SK-N-SH (cell line): ENCODE results near the gene PMM2. TPM values are rescaled to one million over a fixed set of nuclear protein-coding genes. Genes with fewer than 3 reads are reported as not detected.
A peak's percentile ranks its signal among the peaks of the same experiment; 100 is the strongest.
"Not testable (repeated sequence)": the region's sequence is repeated elsewhere in the genome, so short reads cannot be mapped to it uniquely, and the experiment has no call there.

Source experiments
- CTCF ChIA-PET: fragments of 300-600, 350-600 bp; formaldehyde crosslinking; extraction: SDS; loops from one replicate; lab custom pipeline; 2021; lab: Yijun Ruan, JAX
- POLR2A ChIA-PET: fragments of 350-600 bp; sonication (Branson Sonifier 250); formaldehyde crosslinking; extraction: SDS; loops from one replicate; lab custom pipeline; 2020; ENCODE audit warnings: antibody characterized with exemption, inconsistent platforms; lab: Yijun Ruan, JAX
- DNase-seq: peaks from one replicate; pipeline ENCODE4 v3.0.0; 2012
- H2AFZ ChIP-seq: fragments of 200-600 bp; sonication (generic); 2 replicates; pipeline ENCODE4 v1.8.1; 2016; ENCODE audit warnings: antibody characterized with exemption, mild to moderate bottlenecking, low read depth
- H3F3A ChIP-seq: fragments of 200-600 bp; sonication (generic); replicated peaks from 2 replicates; pipeline ENCODE3; 2016; ENCODE audit warnings: antibody characterized with exemption, mild to moderate bottlenecking; ENCODE audit not compliant: insufficient read depth
- H3K27ac ChIP-seq, 2 experiments: fragments of 200-500 bp in 1 of 2; fragments of 200-600 bp in 1 of 2; sonication (Bioruptor generic) in 1 of 2; sonication (generic), shearing (Covaris generic) in 1 of 2; 2 replicates each; pipeline versions ENCODE4 v1.5.1 to v1.6.1; 2014 to 2016; ENCODE audit warnings: low read depth in 2 of 2, inconsistent platforms in 1 of 2, low read length in 1 of 2, mild to moderate bottlenecking in 1 of 2, mixed read lengths in 1 of 2
- H3K27me3 ChIP-seq: fragments of 200-600 bp; sonication (generic), shearing (Covaris generic); 2 replicates; pipeline ENCODE4 v1.6.1; 2016; ENCODE audit warnings: mixed run types; ENCODE audit not compliant: insufficient read depth
- H3K36me3 ChIP-seq, 2 experiments: fragments of 200-500 bp in 1 of 2; fragments of 200-600 bp in 1 of 2; sonication (Bioruptor generic) in 1 of 2; sonication (generic) in 1 of 2; replicated peaks in 1 of 2; 2 replicates each; pipeline versions ENCODE3 to v1.5.1; 2014 to 2016; ENCODE audit warnings: low read length in 1 of 2, mild to moderate bottlenecking in 1 of 2; ENCODE audit not compliant: insufficient read depth in 2 of 2, control insufficient read depth in 1 of 2
- H3K4me1 ChIP-seq, 2 experiments: fragments of 200-500 bp in 1 of 2; fragments of 200-600 bp in 1 of 2; sonication (Bioruptor generic) in 1 of 2; sonication (generic), shearing (Covaris generic) in 1 of 2; 2 replicates each; pipeline versions ENCODE4 v1.5.1 to v1.6.1; 2014 to 2016; ENCODE audit warnings: low read depth in 1 of 2, low read length in 1 of 2, mixed run types in 1 of 2; ENCODE audit not compliant: insufficient read depth in 2 of 2, control insufficient read depth in 1 of 2
- H3K4me2 ChIP-seq: fragments of 200-600 bp; sonication (generic), shearing (Covaris generic); 2 replicates; pipeline ENCODE4 v1.6.1; 2017; ENCODE audit warnings: mixed run types
- H3K4me3 ChIP-seq, 2 experiments: fragments of 200-500 bp in 1 of 2; fragments of 200-600 bp in 1 of 2; sonication (Bioruptor generic) in 1 of 2; sonication (generic), shearing (Covaris generic) in 1 of 2; 2 replicates each; pipeline versions ENCODE4 v1.5.1 to v1.8.1; 2014 to 2016; ENCODE audit warnings: low read depth in 2 of 2, inconsistent platforms in 1 of 2, low read length in 1 of 2, mild to moderate bottlenecking in 1 of 2, mixed read lengths in 1 of 2, moderate library complexity in 1 of 2
- H3K79me2 ChIP-seq: fragments of 200-600 bp; sonication (generic); 2 replicates; pipeline ENCODE4 v1.8.1; 2017; ENCODE audit warnings: mild to moderate bottlenecking; ENCODE audit not compliant: insufficient read depth
- H3K9ac ChIP-seq: fragments of 200-600 bp; sonication (generic); 2 replicates; pipeline ENCODE4 v1.6.1; 2017; ENCODE audit warnings: mixed run types
- H3K9me2 ChIP-seq: fragments of 200-600 bp; sonication (generic); 2 replicates; pipeline ENCODE4 v1.6.1; 2017; ENCODE audit warnings: mixed run types
- H3K9me3 ChIP-seq: fragments of 200-600 bp; sonication (generic); 2 replicates; pipeline ENCODE4 v1.6.1; 2017; ENCODE audit warnings: mixed run types, mild to moderate bottlenecking, moderate library complexity
- H4K20me1 ChIP-seq: fragments of 200-600 bp; sonication (generic); 2 replicates; pipeline ENCODE4 v1.6.1; 2017; ENCODE audit warnings: mild to moderate bottlenecking, mixed run types; ENCODE audit not compliant: insufficient read depth
- CHD2 ChIP-seq: fragments of 150-350 bp; IDR thresholded peaks from 2 replicates; pipeline ENCODE4 v1.6.1; 2018; ENCODE audit warnings: low read length; ENCODE audit not compliant: partially characterized antibody
- EZH2phosphoT487 ChIP-seq: fragments of 200-600 bp; sonication (generic); IDR thresholded peaks from 2 replicates; pipeline ENCODE4 v1.6.1; 2017; ENCODE audit warnings: low read depth, mixed run types, mild to moderate bottlenecking, antibody characterized with exemption, moderate library complexity, borderline replicate concordance
- FOSL2 ChIP-seq: IDR thresholded peaks from 2 replicates; pipeline ENCODE4 v1.4.0; 2012; ENCODE audit warnings: low read depth, mild to moderate bottlenecking, moderate library complexity, borderline replicate concordance
- FOXJ3 ChIP-seq: sonication (generic); formaldehyde crosslinking; IDR thresholded peaks from 2 replicates; pipeline ENCODE4 v1.5.1; 2020; ENCODE audit warnings: mild to moderate bottlenecking, missing genetic modification reagents
- FOXM1 ChIP-seq: IDR thresholded peaks from 2 replicates; pipeline ENCODE4 v1.4.0; 2012; ENCODE audit warnings: low read depth, mild to moderate bottlenecking
- GATA2 ChIP-seq: sonication (generic); formaldehyde crosslinking; IDR thresholded peaks from 2 replicates; pipeline ENCODE4 v1.5.0; 2020; ENCODE audit warnings: mild to moderate bottlenecking, missing genetic modification reagents
- JUND ChIP-seq: IDR thresholded peaks from 2 replicates; pipeline ENCODE4 v1.4.0; 2012
- MAX ChIP-seq: IDR thresholded peaks from 2 replicates; pipeline ENCODE4 v1.4.0; 2012; ENCODE audit warnings: low read depth
- NRF1 ChIP-seq: IDR thresholded peaks from 2 replicates; pipeline ENCODE4 v1.6.1; 2012; ENCODE audit warnings: low read depth, mild to moderate bottlenecking, low read length
- POLR2AphosphoS5 ChIP-seq: IDR thresholded peaks from 2 replicates; pipeline ENCODE4 v1.6.1; 2012; ENCODE audit warnings: low read depth, low read length
- RAD21 ChIP-seq: IDR thresholded peaks from 2 replicates; pipeline ENCODE4 v1.6.1; 2012; ENCODE audit warnings: mild to moderate bottlenecking, low read length
- RCOR1 ChIP-seq: fragments of 150-350 bp; IDR thresholded peaks from 2 replicates; pipeline ENCODE4 v1.6.1; 2017; ENCODE audit warnings: antibody characterized with exemption, low read length
- RFX5 ChIP-seq: IDR thresholded peaks from 2 replicates; pipeline ENCODE4 v1.6.1; 2012; ENCODE audit warnings: mild to moderate bottlenecking, improper control_type of control experiment, low read length
- SMC3 ChIP-seq: IDR thresholded peaks from 2 replicates; pipeline ENCODE4 v1.6.1; 2012; ENCODE audit warnings: low read depth, low read length, improper control_type of control experiment
- TEAD4 ChIP-seq: IDR thresholded peaks from 2 replicates; pipeline ENCODE4 v1.4.0; 2012; ENCODE audit warnings: mild to moderate bottlenecking, borderline replicate concordance; ENCODE audit not compliant: insufficient read depth
- USF1 ChIP-seq: IDR thresholded peaks from 2 replicates; pipeline ENCODE4 v1.4.0; 2012; ENCODE audit warnings: low read depth, borderline replicate concordance
- YY1 ChIP-seq: IDR thresholded peaks from 2 replicates; pipeline ENCODE4 v1.4.0; 2012; ENCODE audit warnings: low read depth, mild to moderate bottlenecking
- ZBTB33 ChIP-seq: IDR thresholded peaks from 2 replicates; pipeline ENCODE4 v1.4.0; 2012; ENCODE audit warnings: low read depth, borderline replicate concordance
- WGBS: methylation state at CpG from one replicate; pipeline ENCODE4 v1.1.6; 2017; ENCODE audit warnings: low lambda C conversion rate; 5-methylcytosine and 5-hydroxymethylcytosine counted together
- polyA plus RNA-seq, 3 experiments: library from polyadenylated mRNA; depleted of rRNA; stranded (reverse); fragments of >200 nt; gene quantifications; 2 replicates each; pipeline ENCODE4 v1.2.3, GENCODE V29; 2012

The PMM2 gene
- polyA plus RNA-seq, 1 of the 3 experiments (the other 2 are of a cell fraction), result 24.3 TPM

- no peak overlapping the region for H3K4me3 ChIP-seq
- no peak overlapping the region for H3K9ac ChIP-seq
- peaks cover 55% of the 10 kb centered on the region for H4K20me1 ChIP-seq
- H3K9me2 ChIP-seq, result no peaks in the 10 kb centered on the region
- 95% methylated on average over 4 of the region's 4 CpGs for WGBS
- no peaks in the 10 kb centered on the region for H3K27me3 ChIP-seq
- H3K79me2 ChIP-seq, result peaks cover 98% of the 10 kb centered on the region
- TF ChIP-seq RFX5 (no peak), JUND (no peak), RCOR1 (no peak), EZH2phosphoT487 (no peak), MAX (no peak), FOXJ3 (CRISPR knock-in tag) (no peak), TEAD4 (no peak), FOXM1 (no peak), POLR2AphosphoS5 (no peak)
- DNase-seq, result no peak
- H2AFZ ChIP-seq, result no peak overlapping the region
- no peak overlapping the region for H3K4me2 ChIP-seq
- H3F3A ChIP-seq, result no peaks in the 10 kb centered on the region
- no peak overlapping the region for H3K27ac ChIP-seq
- no peaks in the 10 kb centered on the region for H3K9me3 ChIP-seq
- peaks cover 0 to 22% of the 10 kb centered on the region in 2 experiments for H3K4me1 ChIP-seq
- ChIA-PET POLR2A (interaction anchor here (1.3 kb wide), 1 partner anchor 9 kb away, joined by 3 read pairs; no protein-coding TSS in a partner anchor), CTCF (interaction anchor here (0.6 to 1.6 kb wide), 3 partner anchors 9 to 63 kb away, joined by 4 to 6 read pairs (median 4); no protein-coding TSS in a partner anchor)
- H3K36me3 ChIP-seq, result peaks cover 42 to 69% of the 10 kb centered on the region in 2 experiments
These were observed 4.1 kb downstream of the PMM2 start for GRCh38 chr16:8801701-8802100.

GRCh38 chr16:8803733-8804132, 6.1 kb downstream of the PMM2 start:
- H3K9me2 ChIP-seq, H3K4me2 ChIP-seq, H3F3A ChIP-seq, H3K4me3 ChIP-seq, H3K27me3 ChIP-seq, H3K9me3 ChIP-seq, H3K27ac ChIP-seq, H2AFZ ChIP-seq, H3K9ac ChIP-seq, DNase-seq: not testable (repeated sequence)
- WGBS, result 94% methylated on average over 12 of the region's 12 CpGs
- Histone ChIP-seq H3K36me3 (peaks cover 56 to 85% of the 10 kb centered on the region in 2 experiments), H3K4me1 (peaks cover 0 to 27% of the 10 kb centered on the region in 2 experiments), H3K79me2 (peaks cover 100% of the 10 kb centered on the region), H4K20me1 (peaks cover 59% of the 10 kb centered on the region)
- ChIA-PET POLR2A (interaction anchor here (0.9 kb wide), 1 partner anchor 59 kb away, joined by 6 read pairs; no protein-coding TSS in a partner anchor), CTCF (interaction anchor here (1.0 to 1.2 kb wide), 2 partner anchors 76 to 205 kb away, joined by 3 to 5 read pairs; no protein-coding TSS in a partner anchor)

DNA sequence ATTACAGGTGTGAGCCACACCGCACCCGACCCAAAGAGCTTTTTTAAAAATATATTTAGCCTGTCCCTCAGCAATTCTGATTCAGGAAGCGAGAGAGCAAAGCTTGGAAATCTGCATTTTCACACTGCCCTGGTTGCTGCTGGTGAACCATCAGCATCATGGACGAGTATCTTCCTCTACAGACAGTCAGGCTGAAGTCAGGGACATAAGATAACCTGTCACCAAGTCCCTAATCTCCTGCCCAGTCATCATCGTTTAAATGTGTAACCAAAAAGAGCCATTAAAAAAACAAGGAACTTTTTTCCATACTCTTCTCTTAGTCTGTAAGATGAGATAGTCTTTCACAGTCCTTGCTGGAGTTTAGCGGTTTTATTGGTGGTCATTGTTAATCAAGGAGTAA, 6.7 kb downstream of the PMM2 start:
- whole genome bisulfite sequencing, result 96% methylated on average over 6 of the region's 6 CpGs
- Histone ChIP-seq H2AFZ (no peak overlapping the region), H3K4me3 (no peak overlapping the region), H3K27ac (0 out of 4 replicates have a peak overlapping the region, but pooled peaks of 1 of the 2 experiments have one; percentile 18), H3K4me1 (peaks cover 0 to 26% of the 10 kb centered on the region in 2 experiments), H3K9ac (no peak overlapping the region), H3F3A (no peaks in the 10 kb centered on the region), H4K20me1 (peaks cover 55% of the 10 kb centered on the region), H3K79me2 (peaks cover 100% of the 10 kb centered on the region), H3K9me3 (no peaks in the 10 kb centered on the region), H3K9me2 (no peaks in the 10 kb centered on the region), H3K36me3 (peaks cover 62 to 91% of the 10 kb centered on the region in 2 experiments), H3K4me2 (no peak overlapping the region), H3K27me3 (no peaks in the 10 kb centered on the region)
- DNase-seq, result no peak
- POLR2A ChIA-PET, result interaction anchor here (0.9 kb wide), 1 partner anchor 59 kb away, joined by 6 read pairs; no protein-coding TSS in a partner anchor
- CTCF ChIA-PET, result interaction anchor here (0.7 to 1.2 kb wide), 3 partner anchors 13 to 205 kb away, joined by 3 read pairs; no protein-coding TSS in a partner anchor
- TF ChIP-seq EZH2phosphoT487 (no peak), YY1 (no peak), ZBTB33 (no peak), NRF1 (no peak), RAD21 (no peak), FOXM1 (no peak), USF1 (no peak), POLR2AphosphoS5 (no peak), CHD2 (no peak), FOSL2 (no peak), GATA2 (no peak), FOXJ3 (CRISPR knock-in tag) (no peak), SMC3 (no peak)
